Smooth muscle cell (in vitro differentiated cells): ENCODE results near the gene TCP10L. TPM values are rescaled to one million over a fixed set of nuclear protein-coding genes. Genes with fewer than 3 reads are reported as not detected.

Experiments
- DNase-seq: peaks from one replicate; lab custom pipeline; 2025; ENCODE audit not compliant: unreplicated experiment; lab: John Stamatoyannopoulos, UW
- H2AFZ ChIP-seq: fragments of 200-600 bp; sonication (generic); 2 replicates; pipeline ENCODE4 v1.6.0; 2016; ENCODE audit warnings: antibody characterized with exemption, low read depth, mild to moderate bottlenecking
- H3F3A ChIP-seq: fragments of 200-600 bp; sonication (generic); 2 replicates; pipeline ENCODE4 v1.6.0; 2017; ENCODE audit warnings: antibody characterized with exemption, low read depth
- H3K27ac ChIP-seq: fragments of 200-600 bp; sonication (generic); 2 replicates; pipeline ENCODE4 v1.5.1; 2016; ENCODE audit warnings: low read depth, mild to moderate bottlenecking
- H3K27me3 ChIP-seq: fragments of 200-600 bp; sonication (generic); 2 replicates; pipeline ENCODE4 v1.6.1; 2016; ENCODE audit warnings: low read depth, mild to moderate bottlenecking
- H3K36me3 ChIP-seq: fragments of 200-600 bp; sonication (generic); 2 replicates; pipeline ENCODE4 v1.5.1; 2016; ENCODE audit warnings: low read depth
- H3K4me1 ChIP-seq: fragments of 200-600 bp; sonication (generic); 2 replicates; pipeline ENCODE4 v1.5.1; 2016; ENCODE audit warnings: low read depth
- H3K4me2 ChIP-seq: fragments of 200-600 bp; sonication (generic); 2 replicates; pipeline ENCODE4 v1.6.0; 2016; ENCODE audit warnings: mild to moderate bottlenecking
- H3K4me3 ChIP-seq: fragments of 200-600 bp; sonication (generic); 2 replicates; pipeline ENCODE4 v1.5.1; 2016; ENCODE audit warnings: mild to moderate bottlenecking
- H3K79me2 ChIP-seq: fragments of 200-600 bp; sonication (generic); 2 replicates; pipeline ENCODE4 v1.6.0; 2016; ENCODE audit warnings: low read depth, mild to moderate bottlenecking
- H3K9ac ChIP-seq: fragments of 200-600 bp; sonication (generic); 2 replicates; pipeline ENCODE4 v1.6.0; 2016; ENCODE audit warnings: low read depth
- H3K9me3 ChIP-seq: fragments of 200-600 bp; sonication (generic); replicated peaks from 2 replicates; pipeline ENCODE4 v1.5.1; 2016; ENCODE audit warnings: low read depth
- H4K20me1 ChIP-seq: fragments of 200-600 bp; sonication (generic); 2 replicates; pipeline ENCODE4 v1.6.0; 2016; ENCODE audit warnings: low read depth
- CTCF ChIP-seq: fragments of 200-600 bp; sonication (generic); IDR thresholded peaks from 2 replicates; pipeline ENCODE4 v1.5.1; 2017; ENCODE audit warnings: borderline replicate concordance, mild to moderate bottlenecking, antibody characterized with exemption; ENCODE audit not compliant: insufficient read depth, poor library complexity, severe bottlenecking
- WGBS: methylation state at CpG from one replicate; pipeline ENCODE4 v1.1.7; 2016; ENCODE audit warnings: low lambda C conversion rate; 5-methylcytosine and 5-hydroxymethylcytosine counted together
- polyA plus RNA-seq: library from polyadenylated mRNA; unstranded; fragments of >200 nt; fragmentation: Nextera tagmentation; extraction: Ambion mirVana; gene quantifications from 2 replicates; pipeline ENCODE4 v1.2.1, GENCODE V29; 2016
- small RNA-seq: library from RNA; depleted of rRNA; stranded (forward); fragments of <200 nt; gene quantifications from one replicate; pipeline ENCODE3, GENCODE V24; 2014
- total RNA-seq: library from RNA; depleted of rRNA; stranded (reverse); fragments of >200 nt; gene quantifications from 2 replicates; pipeline ENCODE4 v1.2.3, GENCODE V29; 2014

Gene TCP10L
- total and polyA plus RNA-seq, 2 experiments from 2014 or later: 0.96 TPM; not detected in 1

- Histone ChIP-seq H3K4me2 (no peak overlapping the region), H3F3A (no peaks in the 10 kb centered on the region), H3K79me2 (no peaks in the 10 kb centered on the region), H3K9ac (no peak overlapping the region), H3K4me3 (no peak overlapping the region), H3K36me3 (no peaks in the 10 kb centered on the region), H3K27ac (no peak overlapping the region), H4K20me1 (no peaks in the 10 kb centered on the region), H2AFZ (no peak overlapping the region), H3K4me1 (no peaks in the 10 kb centered on the region), H3K27me3 (no peaks in the 10 kb centered on the region), H3K9me3 (no peaks in the 10 kb centered on the region)
- 88% methylated on average over 4 of the region's 4 CpGs for WGBS
- no peak for TF ChIP-seq CTCF
- no peak for DNase-seq
These were observed 55.6 kb downstream of the TCP10L start for GRCh38 chr21:32529679-32530078.

DNA sequence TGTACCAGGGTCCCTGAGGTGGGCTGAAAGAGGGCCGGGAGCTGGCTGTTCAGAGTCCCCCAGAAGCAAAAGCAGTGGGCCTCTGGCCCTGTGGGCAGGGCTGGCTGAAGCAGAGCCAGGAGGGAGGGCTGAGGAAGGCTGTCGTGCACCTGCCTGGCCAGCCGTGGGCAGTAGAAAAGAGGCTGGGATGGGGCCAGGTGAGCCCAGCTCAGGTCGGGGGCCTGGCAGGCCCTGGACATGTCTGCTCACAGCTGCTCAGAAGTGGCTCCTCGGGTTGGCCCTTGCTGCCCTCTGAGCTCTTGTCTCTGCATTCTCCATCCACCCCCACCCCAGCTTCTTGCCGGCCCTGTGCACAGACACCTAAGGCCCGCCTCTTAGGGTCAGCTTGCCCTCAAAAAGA, 60.0 kb downstream of the TCP10L start:
- WGBS: 95% methylated on average over 7 of the region's 7 CpGs
- no peaks in the 10 kb centered on the region for H3K79me2 ChIP-seq
- DNase-seq: no peak

GRCh38 chr21:32523988-32524719, 61.2 kb downstream of the TCP10L start:
- no peak overlapping the region for H3K4me3 ChIP-seq
- H3K36me3 ChIP-seq: no peaks in the 10 kb centered on the region
- H3K27ac ChIP-seq: peak overlapping the region; percentile 43
- no peak for DNase-seq
- no peaks in the 10 kb centered on the region for H4K20me1 ChIP-seq
- no peak overlapping the region for H3K4me2 ChIP-seq
- H3K4me1 ChIP-seq: peaks cover 19% of the 10 kb centered on the region
- no peak for TF ChIP-seq CTCF
- no peak overlapping the region for H3K9ac ChIP-seq
- peak overlapping the region; percentile 76 for H2AFZ ChIP-seq
- no peaks in the 10 kb centered on the region for H3K9me3 ChIP-seq
- peaks cover 3% of the 10 kb centered on the region for H3F3A ChIP-seq
- 54% methylated on average over 8 of the region's 8 CpGs for WGBS
- no peaks in the 10 kb centered on the region for H3K79me2 ChIP-seq
- no peaks in the 10 kb centered on the region for H3K27me3 ChIP-seq

More for the DNA sequence above, 60.0 kb downstream of the TCP10L start:
- H3F3A ChIP-seq: peaks cover 3% of the 10 kb centered on the region
- H3K4me2 ChIP-seq: no peak overlapping the region
- no peak overlapping the region for H3K9ac ChIP-seq
- H2AFZ ChIP-seq: no peak overlapping the region
- H3K4me1 ChIP-seq: peaks cover 19% of the 10 kb centered on the region
- no peaks in the 10 kb centered on the region for H3K27me3 ChIP-seq
- H3K36me3 ChIP-seq: no peaks in the 10 kb centered on the region
- H3K27ac ChIP-seq: no peak overlapping the region
- H3K9me3 ChIP-seq: no peaks in the 10 kb centered on the region
- H3K4me3 ChIP-seq: no peak overlapping the region
- TF ChIP-seq CTCF: no peak
- H4K20me1 ChIP-seq: no peaks in the 10 kb centered on the region

Small RNA genes within 50 kb of the gene (small RNA-seq; reads per million reads assigned to genes)
- not detected for gene RF00438
- 1.7 reads per million, percentile 41 among the genes with 10 or more reads in this experiment for gene RNA5SP490

Other genes starting within 250 kb of the TCP10L start
- 5.8 and 6.2 TPM in 2 replicates for gene URB1, start 192.5 kb downstream of the TCP10L start, total RNA-seq
- 2.8 and 3.0 TPM in 2 replicates for gene URB1, start 192.5 kb downstream of the TCP10L start, polyA plus RNA-seq
- 3.7 and 4.1 TPM in 2 replicates for gene EVA1C, start 172.8 kb downstream of the TCP10L start, total RNA-seq
- 1.7 and 1.9 TPM in 2 replicates for gene EVA1C, start 172.8 kb downstream of the TCP10L start, polyA plus RNA-seq
- gene CFAP298, start 26.9 kb upstream of the TCP10L start, total RNA-seq: 23.3 and 26.8 TPM in 2 replicates
- gene CFAP298, start 26.9 kb upstream of the TCP10L start, polyA plus RNA-seq: 41.9 and 49.1 TPM in 2 replicates
- 7.9 and 8.5 TPM in 2 replicates for gene SYNJ1, start 142.5 kb upstream of the TCP10L start, total RNA-seq
- gene SYNJ1, start 142.5 kb upstream of the TCP10L start, polyA plus RNA-seq: 2.7 and 5.4 TPM in 2 replicates
- 43.2 and 53.8 TPM in 2 replicates for gene PAXBP1, start 186.2 kb upstream of the TCP10L start, total RNA-seq
- 11.9 and 17.9 TPM in 2 replicates for gene PAXBP1, start 186.2 kb upstream of the TCP10L start, polyA plus RNA-seq